Measurements from ENCODE around the gene CAMTA1.
"Not testable (repeated sequence)": the region's sequence is repeated elsewhere in the genome, so short reads cannot be mapped to it uniquely, and the experiment has no call there.

CAMTA1 gene

GRCh38 chr1:7677815-7678214, 892.6 kb downstream of the CAMTA1 start:
- no peak for DNase-seq
- in situ Hi-C loops (cut with HindIII; ENCODE audit: low pct_ligation_motif_present, low pct_unique_long_range_greater_than_20kb, low sequenced_read_pairs): no loop called here

- DNase-seq: no peak
- in situ Hi-C loops (cut with HindIII; ENCODE audit: low pct_ligation_motif_present, low pct_unique_long_range_greater_than_20kb, low sequenced_read_pairs): no loop called here
Observed at GRCh38 chr1:7678491-7679158, 893.4 kb downstream of the CAMTA1 start.

- DNase-seq: no peak
- in situ Hi-C loops (cut with HindIII; ENCODE audit: low pct_ligation_motif_present, low pct_unique_long_range_greater_than_20kb, low sequenced_read_pairs): no loop called here
Observed at GRCh38 chr1:7679159-7679872, 894.1 kb downstream of the CAMTA1 start.

- no peak for DNase-seq
- in situ Hi-C loops (cut with HindIII; ENCODE audit: low pct_ligation_motif_present, low pct_unique_long_range_greater_than_20kb, low sequenced_read_pairs): no loop called here
Observed at GRCh38 chr1:7679873-7680206, 894.6 kb downstream of the CAMTA1 start.

GRCh38 chr1:7680207-7680954, 895.1 kb downstream of the CAMTA1 start:
- in situ Hi-C loops (cut with HindIII; ENCODE audit: low pct_ligation_motif_present, low pct_unique_long_range_greater_than_20kb, low sequenced_read_pairs): no loop called here
- peak; percentile 22 for DNase-seq

DNA sequence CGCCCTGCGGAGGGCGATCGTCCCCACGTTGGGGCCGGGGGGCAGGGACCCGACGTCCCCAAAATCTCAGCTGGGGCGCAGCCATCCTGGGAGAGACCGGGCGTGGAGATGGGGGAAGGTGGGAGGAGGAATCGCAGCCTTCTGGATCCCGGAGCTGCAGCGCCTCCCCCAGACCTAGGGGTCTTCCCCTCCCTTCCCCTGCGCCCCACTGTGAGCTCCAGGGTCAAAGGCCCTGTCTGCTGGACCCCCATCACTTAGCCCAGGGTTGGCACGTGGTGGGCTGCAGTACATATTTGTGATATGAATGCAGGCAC, 895.7 kb downstream of the CAMTA1 start:
- in situ Hi-C loops (cut with HindIII; ENCODE audit: low pct_ligation_motif_present, low pct_unique_long_range_greater_than_20kb, low sequenced_read_pairs): no loop called here
- DNase-seq: no peak

GRCh38 chr1:7681401-7681800, 896.1 kb downstream of the CAMTA1 start:
- DNase-seq: no peak

GRCh38 chr1:7683521-7683920, 898.3 kb downstream of the CAMTA1 start:
- in situ Hi-C loops (cut with HindIII; ENCODE audit: low pct_ligation_motif_present, low pct_unique_long_range_greater_than_20kb, low sequenced_read_pairs): no loop called here
- no peak for DNase-seq

More at GRCh38 chr1:7681401-7681800, 896.1 kb downstream of the CAMTA1 start:
- in situ Hi-C loops (cut with HindIII; ENCODE audit: low pct_ligation_motif_present, low pct_unique_long_range_greater_than_20kb, low sequenced_read_pairs): no loop called here

- in situ Hi-C loops (cut with HindIII; ENCODE audit: low pct_ligation_motif_present, low pct_unique_long_range_greater_than_20kb, low sequenced_read_pairs): no loop called here
- DNase-seq: no peak
Observed at GRCh38 chr1:7684132-7684531, 898.9 kb downstream of the CAMTA1 start.

- DNase-seq: no peak
- in situ Hi-C loops (cut with HindIII; ENCODE audit: low pct_ligation_motif_present, low pct_unique_long_range_greater_than_20kb, low sequenced_read_pairs): no loop called here
Observed at GRCh38 chr1:7684861-7685635, 899.8 kb downstream of the CAMTA1 start.

DNA sequence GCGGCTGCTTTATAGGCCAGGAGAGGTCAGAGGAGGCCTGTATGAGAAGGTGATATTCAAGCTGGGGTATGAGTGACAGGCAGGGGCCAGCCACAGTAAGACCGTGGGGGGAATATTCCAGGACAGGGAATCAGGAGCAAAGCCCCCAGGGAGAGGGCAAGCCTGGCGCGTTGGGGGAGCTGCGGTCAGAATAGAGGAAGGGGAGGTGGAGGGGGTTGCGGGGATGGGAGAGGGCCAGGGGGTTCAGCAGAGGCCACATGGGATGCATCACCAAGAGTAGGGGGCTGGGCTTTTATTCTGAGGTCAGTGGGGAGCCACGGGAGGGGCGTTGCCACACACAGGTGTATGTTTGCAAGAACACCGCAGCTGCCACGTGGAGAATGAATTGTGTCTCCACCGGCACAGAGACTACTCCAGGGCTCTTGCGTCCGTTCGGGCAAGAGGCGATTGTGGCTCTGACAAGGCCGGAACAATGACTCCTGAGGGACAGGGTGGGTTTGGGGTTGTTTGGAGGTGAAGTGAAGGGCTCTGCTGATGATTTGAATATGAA, 901.1 kb downstream of the CAMTA1 start:
- in situ Hi-C loops (cut with HindIII; ENCODE audit: low pct_ligation_motif_present, low pct_unique_long_range_greater_than_20kb, low sequenced_read_pairs): no loop called here
- no peak for DNase-seq

GRCh38 chr1:7687411-7687810, 902.2 kb downstream of the CAMTA1 start:
- in situ Hi-C loops (cut with HindIII; ENCODE audit: low pct_ligation_motif_present, low pct_unique_long_range_greater_than_20kb, low sequenced_read_pairs): no loop called here
- no peak for DNase-seq

DNA sequence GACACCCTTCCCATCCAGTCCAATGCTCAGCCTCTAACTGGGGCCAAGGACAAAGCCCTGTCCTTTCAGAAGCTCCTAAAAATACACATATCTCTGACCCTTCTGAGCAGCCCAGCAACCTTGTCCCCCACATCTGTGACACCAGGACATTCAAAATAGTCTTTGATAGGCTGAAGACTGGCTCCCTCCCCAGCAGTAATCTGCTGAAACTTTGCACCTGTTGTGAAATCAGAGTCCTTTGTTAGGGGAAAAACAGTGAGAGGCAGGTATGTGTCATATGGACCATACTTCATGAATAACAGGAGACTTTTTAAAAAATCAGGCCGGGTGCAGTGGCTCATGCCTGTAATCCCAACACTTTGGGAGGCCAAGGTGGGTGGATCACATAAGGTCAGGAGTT, 903.4 kb downstream of the CAMTA1 start:
- in situ Hi-C loops (cut with HindIII; ENCODE audit: low pct_ligation_motif_present, low pct_unique_long_range_greater_than_20kb, low sequenced_read_pairs): no loop called here

GRCh38 chr1:7689307-7689706, 904.1 kb downstream of the CAMTA1 start:
- DNase-seq; in situ Hi-C loops (cut with HindIII; ENCODE audit: low pct_ligation_motif_present, low pct_unique_long_range_greater_than_20kb, low sequenced_read_pairs): not testable (repeated sequence)

More for the DNA sequence above, 903.4 kb downstream of the CAMTA1 start:
- no peak for DNase-seq

- no peak for DNase-seq
- in situ Hi-C loops (cut with HindIII; ENCODE audit: low pct_ligation_motif_present, low pct_unique_long_range_greater_than_20kb, low sequenced_read_pairs): no loop called here
Observed at GRCh38 chr1:7690076-7690475, 904.8 kb downstream of the CAMTA1 start.

DNA sequence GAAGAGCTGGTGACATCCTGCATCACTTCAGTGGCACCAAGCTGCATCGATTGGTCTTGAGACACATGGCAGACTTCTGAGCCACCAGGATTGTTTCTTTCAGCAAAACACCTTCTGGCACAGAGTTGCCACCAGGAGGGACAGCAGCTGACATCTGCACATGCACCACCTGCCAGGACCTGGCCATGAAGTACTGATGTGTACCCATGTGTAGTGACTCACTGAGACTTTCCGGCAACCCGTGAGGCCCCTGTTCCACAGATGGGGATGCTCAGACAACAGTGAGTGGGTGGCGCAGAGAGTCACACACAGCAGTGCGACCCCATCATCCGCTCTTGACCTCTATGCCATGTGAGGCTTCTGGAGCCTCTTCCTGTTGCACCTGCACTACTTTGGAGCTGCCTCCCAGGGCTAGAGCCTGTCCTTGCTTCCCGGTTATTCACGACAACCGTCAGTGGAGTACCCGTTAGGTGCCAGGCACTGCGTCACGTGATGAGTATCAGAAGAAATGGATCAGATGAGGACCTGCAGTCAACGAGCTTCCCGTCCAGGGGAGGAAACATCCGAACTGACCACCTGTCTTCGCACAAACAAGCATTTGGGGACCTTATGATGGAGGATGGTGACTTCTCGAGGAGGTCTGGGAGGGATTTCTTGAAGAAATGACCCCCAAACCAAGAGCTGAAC, 905.4 kb downstream of the CAMTA1 start:
- in situ Hi-C loops (cut with HindIII; ENCODE audit: low pct_ligation_motif_present, low pct_unique_long_range_greater_than_20kb, low sequenced_read_pairs): no loop called here

GRCh38 chr1:7691576-7691975, 906.3 kb downstream of the CAMTA1 start:
- no peak for DNase-seq
- in situ Hi-C loops (cut with HindIII; ENCODE audit: low pct_ligation_motif_present, low pct_unique_long_range_greater_than_20kb, low sequenced_read_pairs): no loop called here

More for the DNA sequence above, 905.4 kb downstream of the CAMTA1 start:
- no peak for DNase-seq

GRCh38 chr1:7692005-7692404, 906.8 kb downstream of the CAMTA1 start:
- in situ Hi-C loops (cut with HindIII; ENCODE audit: low pct_ligation_motif_present, low pct_unique_long_range_greater_than_20kb, low sequenced_read_pairs): no loop called here
- no peak for DNase-seq
